ENCODE measurements around the gene FGF9.

Gene FGF9

DNA sequence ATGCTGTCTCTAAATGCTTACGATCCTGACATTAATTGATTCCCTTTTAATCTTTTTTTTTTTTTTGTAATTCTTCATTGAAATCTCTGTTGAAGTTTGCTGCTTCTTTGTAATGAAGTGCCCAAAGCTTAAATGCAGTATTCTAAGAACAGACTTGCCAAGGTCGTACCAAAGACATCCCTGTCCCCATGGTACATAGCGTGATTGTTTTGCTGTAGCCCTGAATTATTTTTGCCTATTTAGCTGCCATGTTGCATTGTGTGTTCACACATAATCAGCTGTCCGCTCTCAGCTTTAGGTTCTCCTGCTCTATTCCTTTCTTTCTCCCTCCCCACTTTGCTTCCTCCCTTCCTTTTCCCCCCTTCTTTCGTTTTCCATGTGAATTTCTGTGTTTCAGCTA, 21.1 kb downstream of the FGF9 start:
- Histone ChIP-seq H3K36me3 (no peaks in the 10 kb centered on the region), H3K27me3 (ENCODE audit: insufficient read depth, low read depth, severe bottlenecking) (peaks cover 97% of the 10 kb centered on the region), H3K27ac (no peak overlapping the region), H3K4me3 (ENCODE audit: low read depth, low read length) (no peak overlapping the region), H3K9me3 (ENCODE audit: severe bottlenecking) (no peaks in the 10 kb centered on the region)
- TF ChIP-seq, protein P1, sequence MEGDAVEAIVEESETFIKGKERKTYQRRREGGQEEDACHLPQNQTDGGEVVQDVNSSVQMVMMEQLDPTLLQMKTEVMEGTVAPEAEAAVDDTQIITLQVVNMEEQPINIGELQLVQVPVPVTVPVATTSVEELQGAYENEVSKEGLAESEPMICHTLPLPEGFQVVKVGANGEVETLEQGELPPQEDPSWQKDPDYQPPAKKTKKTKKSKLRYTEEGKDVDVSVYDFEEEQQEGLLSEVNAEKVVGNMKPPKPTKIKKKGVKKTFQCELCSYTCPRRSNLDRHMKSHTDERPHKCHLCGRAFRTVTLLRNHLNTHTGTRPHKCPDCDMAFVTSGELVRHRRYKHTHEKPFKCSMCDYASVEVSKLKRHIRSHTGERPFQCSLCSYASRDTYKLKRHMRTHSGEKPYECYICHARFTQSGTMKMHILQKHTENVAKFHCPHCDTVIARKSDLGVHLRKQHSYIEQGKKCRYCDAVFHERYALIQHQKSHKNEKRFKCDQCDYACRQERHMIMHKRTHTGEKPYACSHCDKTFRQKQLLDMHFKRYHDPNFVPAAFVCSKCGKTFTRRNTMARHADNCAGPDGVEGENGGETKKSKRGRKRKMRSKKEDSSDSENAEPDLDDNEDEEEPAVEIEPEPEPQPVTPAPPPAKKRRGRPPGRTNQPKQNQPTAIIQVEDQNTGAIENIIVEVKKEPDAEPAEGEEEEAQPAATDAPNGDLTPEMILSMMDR (IDR thresholded peaks at IDR 0.05; ENCODE audit: low read depth, low read length): no peak
- DNase-seq: no peak

DNA sequence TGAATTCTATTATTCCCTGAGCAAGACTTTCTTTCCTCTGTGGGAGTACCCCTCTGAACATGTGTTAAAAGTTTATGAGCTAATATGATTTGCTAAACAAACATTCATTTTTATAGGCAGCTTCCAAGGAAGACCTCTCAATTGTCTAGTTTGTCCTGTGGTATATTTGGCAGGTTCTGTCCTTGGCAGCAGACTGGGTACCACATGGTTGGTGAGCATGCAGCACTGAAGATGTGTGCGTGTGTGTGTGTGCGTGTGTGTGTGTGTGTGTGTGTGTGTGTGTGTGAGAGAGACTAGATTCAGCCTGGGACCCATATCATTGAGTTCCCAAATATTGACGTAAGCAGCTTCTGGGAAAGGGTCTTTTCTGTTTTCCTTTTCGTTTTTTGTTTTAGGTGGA, 24.0 kb downstream of the FGF9 start:
- TF ChIP-seq, protein P1 (IDR thresholded peaks at IDR 0.05; ENCODE audit: low read depth, low read length): no peak

DNA sequence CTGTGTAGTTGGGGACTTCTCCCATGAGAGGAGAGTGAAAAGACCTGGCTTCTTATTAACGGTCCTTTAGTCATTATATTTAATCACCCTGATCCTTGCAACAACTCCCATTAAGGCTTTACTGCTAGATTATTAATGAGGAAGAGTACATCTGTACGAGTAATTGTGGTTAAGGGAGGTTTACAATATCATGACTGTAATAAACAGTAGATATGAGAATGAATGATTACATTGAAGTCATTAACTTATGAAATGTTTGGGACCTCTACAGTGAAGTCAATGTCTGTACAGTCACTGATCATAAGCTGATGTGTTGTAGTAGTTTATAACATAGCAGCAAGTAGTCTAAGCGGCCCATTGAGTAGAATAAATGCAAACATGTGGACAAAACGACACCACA, 24.7 kb downstream of the FGF9 start:
- Histone ChIP-seq H3K4me3 (ENCODE audit: low read depth, low read length) (no peak overlapping the region), H3K27ac (no peak overlapping the region), H3K27me3 (ENCODE audit: insufficient read depth, low read depth, severe bottlenecking) (peaks cover 96% of the 10 kb centered on the region), H3K9me3 (ENCODE audit: severe bottlenecking) (no peaks in the 10 kb centered on the region), H3K36me3 (no peaks in the 10 kb centered on the region)
- no peak for DNase-seq
- TF ChIP-seq, protein P1 (IDR thresholded peaks at IDR 0.05; ENCODE audit: low read depth, low read length): no peak

More for the DNA sequence above, 24.0 kb downstream of the FGF9 start:
- DNase-seq: no peak
- H3K27me3 ChIP-seq (ENCODE audit: insufficient read depth, low read depth, severe bottlenecking): peaks cover 96% of the 10 kb centered on the region
- H3K27ac ChIP-seq: no peak overlapping the region
- no peaks in the 10 kb centered on the region for H3K9me3 ChIP-seq (ENCODE audit: severe bottlenecking)
- no peaks in the 10 kb centered on the region for H3K36me3 ChIP-seq
- no peak overlapping the region for H3K4me3 ChIP-seq (ENCODE audit: low read depth, low read length)

DNA sequence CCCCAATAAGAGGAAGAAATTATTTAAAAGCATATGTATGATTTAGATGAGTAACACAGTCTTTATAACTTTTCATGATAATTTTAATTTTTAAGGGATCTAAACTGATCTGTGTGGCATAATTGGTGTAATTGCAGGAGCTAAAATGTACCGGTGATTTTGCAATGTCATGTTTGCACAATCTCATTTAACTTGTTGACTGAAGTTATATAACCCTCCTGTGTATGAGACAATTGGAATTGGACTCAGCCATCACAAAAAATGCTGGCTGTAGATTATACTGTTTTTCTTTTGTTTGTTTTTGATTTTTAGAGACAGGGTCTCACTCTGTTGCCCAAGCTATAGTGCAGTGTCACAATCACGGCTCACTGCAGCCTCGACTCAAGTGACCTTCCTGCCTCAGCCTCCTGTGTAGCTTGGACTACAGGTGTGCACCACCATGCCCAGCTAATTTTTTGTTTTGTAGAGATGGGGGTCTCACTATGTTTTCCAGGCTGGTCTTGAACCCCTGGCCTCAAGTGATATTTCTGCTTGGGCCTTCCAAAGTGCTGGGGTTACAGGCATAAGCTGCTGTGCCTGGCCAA, 26.1 kb downstream of the FGF9 start:
- Histone ChIP-seq H3K27me3 (ENCODE audit: insufficient read depth, low read depth, severe bottlenecking) (peaks cover 94% of the 10 kb centered on the region), H3K9me3 (ENCODE audit: severe bottlenecking) (no peaks in the 10 kb centered on the region), H3K27ac (no peak overlapping the region), H3K36me3 (no peaks in the 10 kb centered on the region), H3K4me3 (ENCODE audit: low read depth, low read length) (no peak overlapping the region)
- TF ChIP-seq, protein P1 (IDR thresholded peaks at IDR 0.05; ENCODE audit: low read depth, low read length): no peak
- no peak for DNase-seq

DNA sequence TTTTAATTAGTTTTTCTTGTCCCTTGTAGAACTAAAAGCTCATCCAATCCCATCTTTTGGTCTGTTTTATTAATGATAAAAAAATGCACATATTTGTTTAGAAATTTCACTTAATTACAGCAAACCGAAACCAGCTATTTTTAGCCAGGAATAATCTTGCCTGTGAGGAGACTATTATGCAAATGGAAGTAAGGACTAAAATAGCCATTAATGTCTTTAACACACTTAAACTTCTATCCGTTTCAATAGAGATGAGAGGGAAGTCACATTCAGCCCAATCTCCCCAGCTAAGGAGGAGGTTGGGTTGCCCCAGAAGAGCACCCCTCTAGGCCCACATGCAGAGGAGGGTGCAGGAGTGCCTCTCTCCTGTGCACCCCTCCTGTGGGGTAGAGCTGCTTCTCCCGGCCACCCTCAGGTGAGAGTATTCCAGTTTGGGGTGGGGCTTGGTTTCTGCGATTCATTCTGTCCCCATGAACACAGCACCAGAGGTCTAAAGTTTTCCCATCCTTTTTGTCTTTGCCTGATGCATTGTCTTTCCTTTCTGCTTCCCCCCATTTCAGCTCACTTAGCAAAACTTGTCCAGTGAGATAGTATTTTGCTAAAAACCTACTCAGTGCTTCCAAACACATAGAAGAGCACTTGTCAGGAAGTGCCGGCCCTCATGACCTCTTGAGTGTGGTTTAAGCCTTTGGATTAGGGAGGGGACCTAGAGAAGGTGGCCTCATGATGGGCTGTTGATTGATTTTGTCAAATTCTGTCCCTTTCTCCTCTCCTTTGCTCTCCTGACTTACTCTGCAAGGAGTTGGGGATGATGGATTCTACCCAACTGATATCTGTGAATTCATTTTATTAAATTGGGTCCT, 28.2 kb downstream of the FGF9 start:
- Histone ChIP-seq H3K9me3 (ENCODE audit: severe bottlenecking) (no peaks in the 10 kb centered on the region), H3K27me3 (ENCODE audit: insufficient read depth, low read depth, severe bottlenecking) (peaks cover 94% of the 10 kb centered on the region), H3K4me3 (ENCODE audit: low read depth, low read length) (no peak overlapping the region), H3K27ac (no peak overlapping the region), H3K36me3 (no peaks in the 10 kb centered on the region)
- TF ChIP-seq, protein P1 (IDR thresholded peaks at IDR 0.05; ENCODE audit: low read depth, low read length): no peak
- no peak for DNase-seq

Measured in WERI-Rb-1 (cell line).